Measurements from ENCODE around the gene PRSS56. TPM values are rescaled to one million over a fixed set of nuclear protein-coding genes. Genes with fewer than 3 reads are reported as not detected.

Gene PRSS56
- total and polyA plus RNA-seq, 8 donors, result 0.02 TPM; not detected in 7

GRCh38 chr2:232516551-232516950 is 3.6 kb upstream of the PRSS56 start:
- no peak for TF ChIP-seq CTCF (IDR thresholded peaks at IDR 0.05)
- FAIRE-seq (no peak), ATAC-seq (peak in 1 of 4 donors; percentile 45), DNase-seq (no peak)
- Histone ChIP-seq H3K27ac (no peak overlapping the region), H3K36me3 (no peaks in the 10 kb centered on the region), H3K4me3 (no peak overlapping the region), H3K27me3 (no peaks in the 10 kb centered on the region), H3K4me1 (no peaks in the 10 kb centered on the region), H3K9me3 (no peaks in the 10 kb centered on the region)
- intact Hi-C loops (cut with DNase I), result loop anchor here in 1 of 3 donors (10.0 kb wide), 1 partner anchor 612 kb away; no protein-coding TSS in a partner anchor
- WGBS, 2 donors, result 72 to 74% methylated on average over 3 of the region's 3 CpGs

- H3K4me3 ChIP-seq, result no peak overlapping the region
- H3K27me3 ChIP-seq, result peaks cover 0 to 15% (median 7%) of the 10 kb centered on the region in 4 donors
- DNase-seq, result no peak
- intact Hi-C loops (cut with DNase I), result loop anchor here in 1 of 3 donors (10.0 kb wide), 1 partner anchor 614 kb away; no protein-coding TSS in a partner anchor
- no peak for TF ChIP-seq CTCF (IDR thresholded peaks at IDR 0.05)
- no peak overlapping the region for H3K27ac ChIP-seq
- H3K4me1 ChIP-seq, result peaks cover 0 to 11% (median 7%) of the 10 kb centered on the region in 3 donors
- ATAC-seq, result no peak
- no peak for FAIRE-seq
- no peaks in the 10 kb centered on the region for H3K9me3 ChIP-seq
- no peaks in the 10 kb centered on the region for H3K36me3 ChIP-seq
- 68 to 75% methylated on average over 6 of the region's 6 CpGs for WGBS, 2 donors
These were observed 1.3 kb upstream of the PRSS56 start for GRCh38 chr2:232518844-232519243.

GRCh38 chr2:232520489-232520888 is 301 bp downstream of the PRSS56 start:
- Histone ChIP-seq H3K4me1 (peaks cover 0 to 20% (median 14%) of the 10 kb centered on the region in 3 donors), H3K4me3 (no peak overlapping the region), H3K36me3 (no peaks in the 10 kb centered on the region), H3K27ac (no peak overlapping the region), H3K27me3 (peaks cover 0 to 17% (median 8%) of the 10 kb centered on the region in 4 donors), H3K9me3 (no peaks in the 10 kb centered on the region)
- DNase-seq, result peak in 1 of 6 donors; percentile 29
- 60 to 75% methylated on average over 13 to 15 of the region's 15 CpGs for WGBS, 2 donors
- no peak for ATAC-seq
- intact Hi-C loops (cut with DNase I), result loop anchor here in 1 of 3 donors (2.0 kb wide), 1 partner anchor 76 kb away; no protein-coding TSS in a partner anchor
- no peak for TF ChIP-seq CTCF (IDR thresholded peaks at IDR 0.05)
- FAIRE-seq, result no peak

GRCh38 chr2:232521098-232521497 is 910 bp downstream of the PRSS56 start:
- ATAC-seq (no peak), FAIRE-seq (no peak), DNase-seq (peak in 1 of 6 donors; percentile 57)
- no peak for TF ChIP-seq CTCF (IDR thresholded peaks at IDR 0.05)
- peaks cover 0 to 17% (median 8%) of the 10 kb centered on the region in 4 donors for H3K27me3 ChIP-seq
- peaks cover 0 to 22% (median 14%) of the 10 kb centered on the region in 3 donors for H3K4me1 ChIP-seq
- H3K9me3 ChIP-seq, result no peaks in the 10 kb centered on the region
- H3K27ac ChIP-seq, result no peak overlapping the region
- 84 to 87% methylated on average over 14 of the region's 14 CpGs for WGBS, 2 donors
- no peak overlapping the region for H3K4me3 ChIP-seq
- intact Hi-C loops (cut with DNase I), result loop anchor here in 1 of 3 donors (2.0 kb wide), 1 partner anchor 76 kb away; no protein-coding TSS in a partner anchor
- H3K36me3 ChIP-seq, result no peaks in the 10 kb centered on the region

DNA sequence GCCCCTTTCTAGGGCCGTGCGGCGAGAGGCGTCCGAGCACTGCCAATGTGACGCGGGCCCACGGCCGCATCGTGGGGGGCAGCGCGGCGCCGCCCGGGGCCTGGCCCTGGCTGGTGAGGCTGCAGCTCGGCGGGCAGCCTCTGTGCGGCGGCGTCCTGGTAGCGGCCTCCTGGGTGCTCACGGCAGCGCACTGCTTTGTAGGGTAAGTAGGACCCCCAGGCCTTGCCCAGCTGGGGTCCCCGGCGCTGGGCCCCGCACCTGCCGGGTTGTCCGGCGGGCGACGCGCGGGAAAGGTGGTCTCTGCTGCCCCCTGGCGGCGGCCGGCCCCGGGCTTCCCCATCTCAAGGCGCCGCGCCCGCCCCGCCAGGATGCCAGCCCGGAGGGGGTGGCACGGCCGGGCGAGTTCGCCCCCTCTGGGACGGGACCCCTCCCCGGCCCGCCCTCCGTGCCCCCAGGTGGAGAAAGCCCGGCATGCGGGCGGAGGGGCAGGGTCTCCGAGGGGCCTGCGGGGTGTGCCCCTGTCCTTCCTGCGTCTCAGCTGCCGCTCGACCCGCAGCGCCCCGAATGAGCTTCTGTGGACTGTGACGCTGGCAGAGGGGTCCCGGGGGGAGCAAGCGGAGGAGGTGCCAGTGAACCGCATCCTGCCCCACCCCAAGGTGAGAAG is 1.9 kb downstream of the PRSS56 start:
- intact Hi-C loops (cut with DNase I), result loop anchor here in 1 of 3 donors (2.0 kb wide), 1 partner anchor 77 kb away; no protein-coding TSS in a partner anchor
- FAIRE-seq, result no peak
- peak overlapping the region in 2 of 4 donors; percentile 22 to 31 for H3K4me3 ChIP-seq

More for the DNA sequence above, 1.9 kb downstream of the PRSS56 start:
- Histone ChIP-seq H3K27me3 (peaks cover 0 to 17% (median 8%) of the 10 kb centered on the region in 4 donors), H3K9me3 (no peaks in the 10 kb centered on the region), H3K27ac (no peak overlapping the region), H3K4me1 (peaks cover 0 to 22% (median 14%) of the 10 kb centered on the region in 3 donors), H3K36me3 (no peaks in the 10 kb centered on the region)
- ATAC-seq (peak; percentile 61 to 73 (median 69)), DNase-seq (peak in 4 of 6 donors; percentile 62 to 93 (median 78))
- TF ChIP-seq CTCF (IDR thresholded peaks at IDR 0.05), result peak; percentile 90 to 96 (median 93)
- 5 to 6% methylated on average over 37 to 66 of the region's 66 CpGs for WGBS, 2 donors
